HG03108 (cell line): Measurements from ENCODE around the gene DUS3L.
"Not testable (repeated sequence)": the region's sequence is repeated elsewhere in the genome, so short reads cannot be mapped to it uniquely, and the experiment has no call there.

Experiments
- ATAC-seq: cut with Tn5 transposase; IDR thresholded peaks from one replicate; pipeline ENCODE4 v1.9.1; 2021; ENCODE audit warnings: moderate library complexity; ENCODE audit not compliant: unreplicated experiment

DUS3L gene

GRCh38 chr19:5800361-5801270 is 9.7 kb upstream of the DUS3L start:
- no peak for ATAC-seq

- no peak for ATAC-seq
Observed at GRCh38 chr19:5799247-5800241, 8.6 kb upstream of the DUS3L start.

GRCh38 chr19:5798244-5798643 is 7.3 kb upstream of the DUS3L start:
- ATAC-seq, result no peak

GRCh38 chr19:5795382-5795919 is 4.5 kb upstream of the DUS3L start:
- ATAC-seq, result no peak

DNA sequence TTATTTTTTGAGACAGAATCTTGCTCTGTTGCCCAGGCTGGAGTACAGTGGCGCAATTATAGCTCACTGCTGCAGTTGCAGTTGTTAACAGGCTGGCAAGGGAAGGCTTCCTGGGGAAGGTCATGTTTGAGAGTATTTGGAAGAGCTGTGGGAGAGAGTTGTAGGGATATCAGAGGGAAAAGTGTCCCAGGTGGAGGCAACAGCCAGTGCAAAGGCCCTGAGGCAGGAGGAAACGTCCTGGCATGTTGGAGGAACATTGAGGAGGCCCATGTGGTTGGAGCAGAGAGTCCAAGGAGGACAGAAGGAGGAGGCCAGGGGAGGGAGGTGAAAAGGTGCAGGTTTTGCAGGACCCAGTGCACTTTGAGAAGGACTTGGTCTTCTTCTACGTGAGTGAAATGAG is 2.2 kb upstream of the DUS3L start:
- no peak for ATAC-seq

GRCh38 chr19:5792224-5792623 is 1.3 kb upstream of the DUS3L start:
- ATAC-seq, result no peak

GRCh38 chr19:5789886-5790558 is 941 bp downstream of the DUS3L start:
- ATAC-seq, result no peak

- no peak for ATAC-seq
Observed at GRCh38 chr19:5789351-5789761, 1.6 kb downstream of the DUS3L start.

DNA sequence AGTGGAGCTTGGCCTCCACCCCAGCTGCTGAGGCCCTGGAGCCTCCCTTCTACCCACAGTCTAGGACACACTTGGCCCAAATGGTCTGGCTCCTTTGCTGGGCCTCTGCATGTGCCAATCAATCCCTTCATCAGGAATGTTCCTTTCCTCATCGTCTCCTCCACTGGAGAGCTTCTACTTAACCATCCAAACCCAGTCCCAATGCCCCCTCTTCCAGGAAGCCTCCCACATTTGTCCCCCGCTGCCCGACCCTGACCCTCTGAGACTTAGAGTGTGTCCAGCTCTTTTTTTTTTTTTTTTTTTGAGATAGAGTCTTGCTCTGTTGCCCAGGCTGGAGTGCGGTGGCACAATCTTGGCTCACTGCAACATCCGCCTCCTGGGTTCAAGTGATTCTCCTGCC is 2.5 kb downstream of the DUS3L start:
- ATAC-seq, result no peak

DNA sequence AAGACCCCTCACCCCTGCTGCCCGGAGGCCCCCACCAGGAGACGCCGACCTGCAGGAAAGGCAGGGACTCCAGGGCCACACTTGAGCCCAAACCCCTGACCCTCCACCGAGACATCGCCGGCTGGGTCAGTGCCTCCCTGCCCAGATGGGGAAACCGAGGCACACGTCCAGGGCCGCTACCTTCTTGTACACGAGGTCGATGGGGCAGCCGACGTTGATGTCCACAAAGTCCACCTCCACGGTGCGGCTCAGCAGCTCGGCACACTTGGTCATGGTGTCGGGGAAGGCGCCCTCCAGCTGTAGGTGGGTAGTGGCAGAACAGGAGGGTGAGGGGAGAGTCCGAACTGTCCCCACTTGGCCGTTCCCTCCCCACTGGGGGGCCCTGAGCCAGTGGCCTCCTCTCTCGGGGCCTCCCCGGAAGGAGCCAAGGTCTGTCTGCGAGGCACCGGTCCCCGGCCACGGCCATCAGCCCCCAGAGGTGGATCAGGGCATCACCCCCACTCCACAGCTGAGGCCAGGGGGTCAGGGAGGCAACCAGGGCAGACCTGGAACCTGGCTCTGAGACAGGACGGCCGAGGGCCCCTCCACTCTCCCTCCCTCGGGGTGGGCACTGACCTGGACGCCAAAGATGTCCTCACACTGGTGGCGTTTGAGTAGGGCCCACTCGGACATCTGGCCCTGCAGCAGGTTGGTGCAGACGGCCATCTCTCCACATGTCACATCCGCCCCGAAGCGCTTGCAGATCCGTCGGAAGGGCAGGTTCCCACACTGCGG is 3.4 kb downstream of the DUS3L start:
- ATAC-seq, result no peak

GRCh38 chr19:5786593-5787408 is 4.2 kb downstream of the DUS3L start:
- ATAC-seq, result no peak

DNA sequence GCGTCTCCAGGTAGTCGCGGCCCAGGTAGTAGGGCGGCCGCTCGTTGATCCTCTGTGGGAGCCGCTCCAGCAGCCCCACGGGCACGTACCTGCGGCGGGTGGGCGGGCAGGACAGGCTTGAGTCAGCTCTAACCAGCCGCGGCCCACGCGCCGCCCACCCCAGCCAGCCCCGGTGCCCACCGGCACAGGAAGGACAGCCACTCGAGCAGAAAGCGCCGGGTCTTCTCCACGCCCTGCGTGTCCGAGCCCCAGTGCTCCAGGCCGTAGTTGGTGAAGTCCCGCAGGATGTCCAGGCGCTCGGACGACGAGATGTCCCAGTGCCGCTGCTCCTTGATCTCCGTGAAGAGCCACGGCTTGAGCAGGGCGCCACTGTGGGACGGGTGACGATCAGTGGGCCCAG is 5.5 kb downstream of the DUS3L start:
- ATAC-seq, result no peak

GRCh38 chr19:5784581-5785147 is 6.3 kb downstream of the DUS3L start, which contains the start of gene PRR22:
Gene PRR22, minus strand, starts transcription at chr19:5784746. Its CDS starts 86 bp downstream, at chr19:5784660.
- ATAC-seq, result no peak

GRCh38 chr19:5782945-5783919 is 7.7 kb downstream of the DUS3L start:
- ATAC-seq, result no peak

DNA sequence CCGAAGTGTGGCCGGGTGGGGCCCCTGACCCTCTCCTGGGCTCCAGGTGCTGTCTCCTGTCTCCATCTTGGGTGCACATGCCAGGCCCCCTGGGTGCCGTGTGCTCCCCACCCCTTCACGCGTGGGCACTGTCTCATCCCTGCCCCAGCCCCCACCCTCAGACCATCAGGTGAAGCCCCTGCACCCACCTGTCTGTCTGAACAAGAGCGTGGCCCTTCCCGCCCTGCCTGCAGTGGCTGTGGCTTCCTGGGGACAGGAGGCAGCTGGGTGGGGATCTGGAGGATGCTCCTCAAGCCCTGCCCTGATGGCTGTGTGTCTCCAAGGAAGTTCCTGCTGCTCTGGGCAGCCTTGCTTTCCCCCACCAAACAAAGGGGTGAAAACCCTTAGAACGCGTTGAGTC is 8.6 kb downstream of the DUS3L start:
- ATAC-seq, result no peak

DNA sequence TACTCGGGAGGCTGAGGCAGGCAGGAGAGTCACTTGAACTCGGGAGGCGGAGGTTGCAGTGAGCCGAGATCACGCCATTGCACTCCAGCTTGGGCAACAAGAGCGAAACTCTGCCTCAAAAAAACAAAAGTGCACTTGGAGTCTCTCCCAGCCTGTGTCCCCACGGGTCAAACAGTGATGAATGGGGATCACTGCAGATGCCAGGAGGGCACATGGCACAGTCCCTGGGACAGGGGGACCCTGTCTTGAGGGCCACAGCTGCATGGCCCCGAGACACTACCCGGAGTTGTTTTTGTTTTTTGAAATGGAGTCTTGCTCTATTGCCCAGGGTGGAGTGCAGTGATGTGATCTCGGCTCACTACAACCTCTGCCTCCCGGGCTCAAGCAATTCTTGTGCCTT is 10.0 kb downstream of the DUS3L start:
- ATAC-seq, result not testable (repeated sequence)

DNA sequence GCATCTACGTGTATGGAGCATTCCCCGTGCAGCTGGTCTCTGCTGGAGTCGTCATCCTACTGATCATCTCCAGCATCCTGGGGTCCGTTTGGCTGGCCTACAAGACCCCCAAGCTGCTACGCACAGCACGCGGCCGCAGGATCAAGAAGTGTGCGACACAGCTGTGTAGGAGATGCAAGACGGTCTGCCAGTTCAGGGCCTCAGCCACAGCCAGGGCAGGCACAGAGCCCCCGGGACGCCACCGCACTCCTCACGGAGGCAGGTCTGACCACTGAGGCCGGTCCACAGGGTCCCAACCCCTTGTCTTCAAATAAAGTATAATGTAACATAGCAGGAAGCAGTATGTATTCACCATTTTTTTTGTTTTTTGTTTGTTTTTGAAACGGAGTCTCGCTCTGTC is 12.6 kb downstream of the DUS3L start:
- no peak for ATAC-seq
